Measurements from ENCODE around the gene SPIRE2. TPM values are rescaled to one million over a fixed set of nuclear protein-coding genes. Genes with fewer than 3 reads are reported as not detected.

Gene SPIRE2
- polyA plus RNA-seq, 1 donor from 2014 or later, result 45.0 TPM

Other genes with a start within 250 kb of the SPIRE2 start
- 0.33 and 0.96 TPM in 2 replicates for gene DPEP1, start 214.8 kb upstream of the SPIRE2 start, polyA plus RNA-seq
- 113 and 150 TPM in 2 replicates for gene CHMP1A, start 170.8 kb upstream of the SPIRE2 start, polyA plus RNA-seq
- gene SPATA33, start 170.6 kb upstream of the SPIRE2 start, polyA plus RNA-seq, result 16.0 and 24.8 TPM in 2 replicates
- 126 and 161 TPM in 2 replicates for gene CDK10, start 141.8 kb upstream of the SPIRE2 start, polyA plus RNA-seq
- 39.1 and 42.3 TPM in 2 replicates for gene SPATA2L, start 126.8 kb upstream of the SPIRE2 start, polyA plus RNA-seq
- gene VPS9D1, start 107.6 kb upstream of the SPIRE2 start, polyA plus RNA-seq, result 29.9 and 37.2 TPM in 2 replicates
- 31.8 and 35.4 TPM in 2 replicates for gene ZNF276, start 106.9 kb upstream of the SPIRE2 start, polyA plus RNA-seq
- 10.2 and 13.3 TPM in 2 replicates for gene FANCA, start 11.8 kb upstream of the SPIRE2 start, polyA plus RNA-seq
- gene TCF25, start 45.1 kb downstream of the SPIRE2 start, polyA plus RNA-seq, result 200 and 240 TPM in 2 replicates
- gene MC1R, start 90.4 kb downstream of the SPIRE2 start, polyA plus RNA-seq, result 21.3 and 27.6 TPM in 2 replicates
- 2,442 and 2,885 TPM in 2 replicates for gene TUBB3, start 94.9 kb downstream of the SPIRE2 start, polyA plus RNA-seq
- 212 and 213 TPM in 2 replicates for gene DEF8, start 120.3 kb downstream of the SPIRE2 start, polyA plus RNA-seq
- 15.4 and 18.4 TPM in 2 replicates for gene DBNDD1, start 191.0 kb downstream of the SPIRE2 start, polyA plus RNA-seq
- gene PRDM7, start 248.9 kb downstream of the SPIRE2 start, polyA plus RNA-seq, result not detected in 2 replicates